ENCODE results near the gene UBLCP1.
"Not testable (repeated sequence)": the region's sequence is repeated elsewhere in the genome, so short reads cannot be mapped to it uniquely, and the experiment has no call there.

UBLCP1 gene

GRCh38 chr5:159262472-159262858, 625 bp upstream of the UBLCP1 start:
- peak overlapping the region; percentile 98 for H3K4me3 ChIP-seq (ENCODE audit: control insufficient read depth, low read depth, low read length)
- DNase-seq (ENCODE audit: low read depth): peak; percentile 17
- TF ChIP-seq CTCF (conservative IDR thresholded peaks at IDR 0.05; ENCODE audit: control insufficient read depth, insufficient read depth, low read depth, low read length): no peak

- TF ChIP-seq CTCF (conservative IDR thresholded peaks at IDR 0.05; ENCODE audit: control insufficient read depth, insufficient read depth, low read depth, low read length): no peak
- H3K4me3 ChIP-seq (ENCODE audit: control insufficient read depth, low read depth, low read length): peak overlapping the region; percentile 98
- DNase-seq (ENCODE audit: low read depth): peak; percentile 3
These were observed 447 bp downstream of the UBLCP1 start for GRCh38 chr5:159263569-159263905.

GRCh38 chr5:159266764-159267163, 3.7 kb downstream of the UBLCP1 start:
- not testable (repeated sequence) for DNase-seq (ENCODE audit: low read depth); H3K4me3 ChIP-seq (ENCODE audit: control insufficient read depth, low read depth, low read length)

GRCh38 chr5:159269723-159270122, 6.6 kb downstream of the UBLCP1 start:
- no peak for DNase-seq (ENCODE audit: low read depth)
- H3K4me3 ChIP-seq (ENCODE audit: control insufficient read depth, low read depth, low read length): no peak overlapping the region
- TF ChIP-seq CTCF (conservative IDR thresholded peaks at IDR 0.05; ENCODE audit: control insufficient read depth, insufficient read depth, low read depth, low read length): no peak

- TF ChIP-seq CTCF (conservative IDR thresholded peaks at IDR 0.05; ENCODE audit: control insufficient read depth, insufficient read depth, low read depth, low read length): no peak
- no peak overlapping the region for H3K4me3 ChIP-seq (ENCODE audit: control insufficient read depth, low read depth, low read length)
- DNase-seq (ENCODE audit: low read depth): no peak
These were observed 10.8 kb downstream of the UBLCP1 start for GRCh38 chr5:159273923-159274322.

- no peak for TF ChIP-seq CTCF (conservative IDR thresholded peaks at IDR 0.05; ENCODE audit: control insufficient read depth, insufficient read depth, low read depth, low read length)
- no peak for DNase-seq (ENCODE audit: low read depth)
- no peak overlapping the region for H3K4me3 ChIP-seq (ENCODE audit: control insufficient read depth, low read depth, low read length)
These were observed 11.6 kb downstream of the UBLCP1 start for GRCh38 chr5:159274676-159275075.

GRCh38 chr5:159286420-159287035, 23.4 kb downstream of the UBLCP1 start:
- DNase-seq (ENCODE audit: low read depth): peak; percentile 56
- H3K4me3 ChIP-seq (ENCODE audit: control insufficient read depth, low read depth, low read length): no peak overlapping the region
- TF ChIP-seq CTCF (conservative IDR thresholded peaks at IDR 0.05; ENCODE audit: control insufficient read depth, insufficient read depth, low read depth, low read length): peak; percentile 58
